K562 (cell line): ENCODE measurements around the gene ANAPC10. TPM values are rescaled to one million over a fixed set of nuclear protein-coding genes. Genes with fewer than 3 reads are reported as not detected.

Experiments used
- polyA plus RNA-seq, 8 experiments: library from polyadenylated mRNA; depleted of rRNA in 4 of 8; stranded (reverse) in 5 of 8; unstranded in 3 of 8; fragments of >200 nt; fragmentation: Nextera tagmentation in 2 of 8; fragmentation: Illumina TruSeq in 1 of 8; extraction: Ambion mirVana in 2 of 8; extraction: Trizol in 1 of 8; gene quantifications; 2 replicates each; pipeline versions ENCODE4 v1.2.1 to v1.2.3, GENCODE V29; 2011 to 2014; ENCODE audit warnings: inconsistent platforms in 1 of 8, missing spikeins in 1 of 8
- total RNA-seq, 7 experiments: library from RNA; depleted of rRNA in 6 of 7; stranded (reverse); fragments of >200 nt in 6 of 7; fragmentation: Illumina TruSeq in 2 of 7; extraction: Trizol in 2 of 7; gene quantifications; 2 replicates each; pipeline versions ENCODE4 v1.2.1 to v1.2.3, GENCODE V29; 2011 to 2021; ENCODE audit warnings: low replicate concordance in 1 of 7
- TF ChIP-seq, protein P1 (sequence below): fragments of 450-650 bp; IDR thresholded peaks from 2 replicates; pipeline ENCODE4 v1.6.1; 2016; ENCODE audit warnings: low read depth

The ANAPC10 gene
- total and polyA plus RNA-seq, 9 of the 15 experiments (the other 6 are each of a cell fraction or from before 2014, with no cell fraction given) = 31.0 to 96.2 (median 60.3) TPM

GRCh38 chr4:145058256-145058655 is 39.7 kb downstream of the ANAPC10 start (continued):
- TF ChIP-seq, protein P1, sequence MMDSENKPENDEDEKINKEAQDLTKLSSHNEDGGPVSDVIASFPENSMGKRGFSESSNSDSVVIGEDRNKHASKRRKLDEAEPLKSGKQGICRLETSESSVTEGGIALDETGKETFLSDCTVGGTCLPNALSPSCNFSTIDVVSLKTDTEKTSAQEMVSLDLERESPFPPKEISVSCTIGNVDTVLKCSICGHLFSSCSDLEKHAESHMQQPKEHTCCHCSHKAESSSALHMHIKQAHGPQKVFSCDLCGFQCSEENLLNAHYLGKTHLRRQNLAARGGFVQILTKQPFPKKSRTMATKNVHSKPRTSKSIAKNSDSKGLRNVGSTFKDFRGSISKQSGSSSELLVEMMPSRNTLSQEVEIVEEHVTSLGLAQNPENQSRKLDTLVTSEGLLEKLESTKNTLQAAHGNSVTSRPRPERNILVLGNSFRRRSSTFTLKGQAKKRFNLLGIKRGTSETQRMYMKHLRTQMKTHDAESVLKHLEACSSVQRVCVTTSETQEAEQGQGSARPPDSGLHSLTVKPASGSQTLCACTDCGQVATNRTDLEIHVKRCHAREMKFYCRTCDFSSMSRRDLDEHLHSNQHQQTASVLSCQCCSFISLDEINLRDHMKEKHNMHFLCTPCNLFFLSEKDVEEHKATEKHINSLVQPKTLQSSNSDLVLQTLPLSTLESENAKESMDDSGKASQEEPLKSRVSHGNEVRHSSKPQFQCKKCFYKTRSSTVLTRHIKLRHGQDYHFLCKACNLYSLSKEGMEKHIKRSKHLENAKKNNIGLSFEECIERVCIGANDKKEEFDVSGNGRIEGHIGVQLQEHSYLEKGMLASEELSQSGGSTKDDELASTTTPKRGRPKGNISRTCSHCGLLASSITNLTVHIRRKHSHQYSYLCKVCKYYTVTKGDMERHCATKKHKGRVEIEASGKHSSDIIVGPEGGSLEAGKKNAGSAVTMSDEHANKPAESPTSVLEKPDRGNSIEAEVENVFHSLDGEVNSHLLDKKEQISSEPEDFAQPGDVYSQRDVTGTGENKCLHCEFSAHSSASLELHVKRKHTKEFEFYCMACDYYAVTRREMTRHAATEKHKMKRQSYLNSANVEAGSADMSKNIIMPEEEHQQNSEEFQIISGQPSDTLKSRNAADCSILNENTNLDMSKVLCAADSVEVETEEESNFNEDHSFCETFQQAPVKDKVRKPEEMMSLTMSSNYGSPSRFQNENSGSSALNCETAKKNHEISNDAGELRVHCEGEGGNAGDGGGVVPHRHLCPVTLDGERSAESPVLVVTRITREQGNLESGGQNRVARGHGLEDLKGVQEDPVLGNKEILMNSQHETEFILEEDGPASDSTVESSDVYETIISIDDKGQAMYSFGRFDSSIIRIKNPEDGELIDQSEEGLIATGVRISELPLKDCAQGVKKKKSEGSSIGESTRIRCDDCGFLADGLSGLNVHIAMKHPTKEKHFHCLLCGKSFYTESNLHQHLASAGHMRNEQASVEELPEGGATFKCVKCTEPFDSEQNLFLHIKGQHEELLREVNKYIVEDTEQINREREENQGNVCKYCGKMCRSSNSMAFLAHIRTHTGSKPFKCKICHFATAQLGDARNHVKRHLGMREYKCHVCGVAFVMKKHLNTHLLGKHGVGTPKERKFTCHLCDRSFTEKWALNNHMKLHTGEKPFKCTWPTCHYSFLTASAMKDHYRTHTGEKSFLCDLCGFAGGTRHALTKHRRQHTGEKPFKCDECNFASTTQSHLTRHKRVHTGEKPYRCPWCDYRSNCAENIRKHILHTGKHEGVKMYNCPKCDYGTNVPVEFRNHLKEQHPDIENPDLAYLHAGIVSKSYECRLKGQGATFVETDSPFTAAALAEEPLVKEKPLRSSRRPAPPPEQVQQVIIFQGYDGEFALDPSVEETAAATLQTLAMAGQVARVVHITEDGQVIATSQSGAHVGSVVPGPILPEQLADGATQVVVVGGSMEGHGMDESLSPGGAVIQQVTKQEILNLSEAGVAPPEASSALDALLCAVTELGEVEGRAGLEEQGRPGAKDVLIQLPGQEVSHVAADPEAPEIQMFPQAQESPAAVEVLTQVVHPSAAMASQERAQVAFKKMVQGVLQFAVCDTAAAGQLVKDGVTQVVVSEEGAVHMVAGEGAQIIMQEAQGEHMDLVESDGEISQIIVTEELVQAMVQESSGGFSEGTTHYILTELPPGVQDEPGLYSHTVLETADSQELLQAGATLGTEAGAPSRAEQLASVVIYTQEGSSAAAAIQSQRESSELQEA = no peak
